Upper lobe of left lung (tissue), 6 donors: Measurements from ENCODE around the gene KIF21B. TPM values are rescaled to one million over a fixed set of nuclear protein-coding genes. Genes with fewer than 3 reads are reported as not detected.

Experiments used
- ATAC-seq, 2 donors: fragments of 200-7000 bp; cut with Tn5 transposase; one replicate each; pipeline ENCODE4 v1.9.1; 2022; ENCODE audit warnings: mild to moderate bottlenecking in 2 of 2, moderate library complexity in 2 of 2; ENCODE audit not compliant: low FRiP score in 2 of 2
- DNase-seq, 2 donors: peaks; one replicate each; pipeline ENCODE4 v3.0.0-alpha.2; 2019 to 2020
- H3K27ac ChIP-seq, 4 donors: fragments of 200-600 bp; sonication (generic); one replicate each; pipeline ENCODE4 v1.5.1; 2016 to 2019
- H3K27me3 ChIP-seq, 4 donors: fragments of 200-600 bp; sonication (generic); one replicate each; pipeline ENCODE4 v1.5.1; 2017 to 2019
- H3K36me3 ChIP-seq, 4 donors: fragments of 200-600 bp; sonication (generic); one replicate each; pipeline ENCODE4 v1.5.1; 2016 to 2019
- H3K4me1 ChIP-seq, 4 donors: fragments of 200-600 bp; sonication (generic); one replicate each; pipeline ENCODE4 v1.5.1; 2018 to 2019
- H3K4me3 ChIP-seq, 4 donors: fragments of 200-600 bp; sonication (generic); one replicate each; pipeline ENCODE4 v1.5.1; 2017 to 2019; ENCODE audit warnings: mild to moderate bottlenecking in 2 of 4, moderate library complexity in 1 of 4
- H3K9me3 ChIP-seq, 4 donors: fragments of 200-600 bp; sonication (generic); one replicate each; pipeline ENCODE4 v1.5.1; 2018 to 2019
- CTCF ChIP-seq, 6 experiments: fragments of 450-650 bp in 4 of 6; fragments of 200-600 bp in 2 of 6; sonication (generic) in 2 of 6; IDR thresholded peaks; one replicate each; pipeline ENCODE4 v1.5.1; 2016 to 2019; ENCODE audit warnings: antibody characterized with exemption in 6 of 6
- EP300 ChIP-seq, 4 donors: sonication (generic); formaldehyde crosslinking; IDR thresholded peaks; one replicate each; pipeline ENCODE4 v1.5.1; 2017; ENCODE audit warnings: antibody characterized with exemption in 4 of 4, control low read depth in 2 of 4
- POLR2A ChIP-seq, 4 donors: fragments of 450-650 bp; IDR thresholded peaks; one replicate each; pipeline ENCODE4 v1.5.1; 2016 to 2017; ENCODE audit warnings: antibody characterized with exemption in 4 of 4, mild to moderate bottlenecking in 2 of 4
- POLR2AphosphoS5 ChIP-seq, 2 donors: sonication (generic); formaldehyde crosslinking; IDR thresholded peaks; one replicate each; pipeline ENCODE4 v1.5.1; 2017; ENCODE audit warnings: antibody characterized with exemption in 2 of 2
- WGBS, 2 donors: methylation state at CpG; one replicate each; pipeline ENCODE4 v1.1.5; 2017 to 2018; 5-methylcytosine and 5-hydroxymethylcytosine counted together
- total RNA-seq, 6 donors: library from RNA; depleted of rRNA in 4 of 6; stranded (reverse); fragments of >200 nt in 4 of 6; gene quantifications; one replicate each; pipeline versions ENCODE4 v1.1.0 to v1.2.1, GENCODE V29; 2016 to 2021
- donor health status: DM: no; HTN: no; CAD: no; lungs with moderate emphysema.
- donor health status: DM: no; HTN: yes; CAD: no; lungs with severe emphysema.

Gene KIF21B
- total RNA-seq, 6 donors from 2014 or later, result 3.6 to 18.9 (median 6.1) TPM

- H3K9me3 ChIP-seq, result no peaks in the 10 kb centered on the region
- TF ChIP-seq CTCF (IDR thresholded peaks at IDR 0.05) (no peak), POLR2A (IDR thresholded peaks at IDR 0.05) (no peak)
- no peak overlapping the region for H3K27ac ChIP-seq
- 91 to 93% methylated on average over 9 to 10 of the region's 10 CpGs for WGBS, 2 donors
- H3K4me3 ChIP-seq, result no peak overlapping the region
- no peaks in the 10 kb centered on the region for H3K27me3 ChIP-seq
- ATAC-seq (no peak), DNase-seq (no peak)
- H3K36me3 ChIP-seq, result no peaks in the 10 kb centered on the region
- H3K4me1 ChIP-seq, result peaks cover 0 to 6% (median 2%) of the 10 kb centered on the region in 4 donors
Observed at GRCh38 chr1:201038186-201038876, 14.8 kb upstream of the KIF21B start.

- TF ChIP-seq CTCF (IDR thresholded peaks at IDR 0.05) (no peak), POLR2AphosphoS5 (IDR thresholded peaks at IDR 0.05) (no peak), POLR2A (IDR thresholded peaks at IDR 0.05) (no peak), EP300 (IDR thresholded peaks at IDR 0.05) (no peak)
- no peaks in the 10 kb centered on the region for H3K9me3 ChIP-seq
- DNase-seq, result no peak
- ATAC-seq, result no peak
- no peaks in the 10 kb centered on the region for H3K27me3 ChIP-seq
- no peaks in the 10 kb centered on the region for H3K36me3 ChIP-seq
- 70 to 79% methylated on average over 12 of the region's 12 CpGs for WGBS, 2 donors
- H3K27ac ChIP-seq, result no peak overlapping the region
- no peak overlapping the region for H3K4me3 ChIP-seq
- no peaks in the 10 kb centered on the region for H3K4me1 ChIP-seq
Observed at GRCh38 chr1:201036188-201036842, 12.8 kb upstream of the KIF21B start.

DNA sequence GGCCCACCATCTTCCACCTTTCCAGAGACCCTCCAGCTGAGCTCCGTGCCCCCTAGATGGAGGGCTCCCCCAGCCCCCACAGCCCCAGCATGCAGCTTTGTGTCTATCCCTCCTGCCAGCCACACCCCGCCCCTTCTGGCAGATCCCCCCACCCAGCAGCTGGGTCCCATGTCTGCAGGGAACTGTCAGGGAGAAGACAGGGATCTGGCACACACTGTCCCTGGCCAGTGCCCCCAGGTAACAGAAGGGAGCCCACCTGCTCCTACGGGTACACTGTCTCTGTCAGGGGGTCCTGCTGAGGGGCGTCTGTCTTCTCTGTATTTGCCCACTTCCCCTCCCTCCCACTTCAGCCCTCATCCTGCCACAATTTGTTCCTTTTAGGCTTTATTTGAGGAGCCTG is 11.2 kb upstream of the KIF21B start:
- no peaks in the 10 kb centered on the region for H3K27me3 ChIP-seq
- ATAC-seq (no peak), DNase-seq (no peak)
- no peak for TF ChIP-seq POLR2AphosphoS5 (IDR thresholded peaks at IDR 0.05)
- TF ChIP-seq CTCF (IDR thresholded peaks at IDR 0.05), result no peak
- no peak for TF ChIP-seq POLR2A (IDR thresholded peaks at IDR 0.05)
- no peaks in the 10 kb centered on the region for H3K9me3 ChIP-seq
- 63 to 79% methylated on average over 2 to 3 of the region's 4 CpGs for WGBS, 2 donors
- no peak overlapping the region for H3K4me3 ChIP-seq
- no peaks in the 10 kb centered on the region for H3K4me1 ChIP-seq
- no peak overlapping the region for H3K27ac ChIP-seq
- H3K36me3 ChIP-seq, result no peaks in the 10 kb centered on the region

- no peak for DNase-seq
- H3K27ac ChIP-seq, result no peak overlapping the region
- 95 to 97% methylated on average over 1 of the region's 1 CpG for WGBS, 2 donors
Observed at GRCh38 chr1:201032408-201032807, 8.9 kb upstream of the KIF21B start.

More at GRCh38 chr1:201032408-201032807, 8.9 kb upstream of the KIF21B start:
- peaks cover 7 to 15% (median 15%) of the 10 kb centered on the region in 4 donors for H3K4me1 ChIP-seq
- TF ChIP-seq POLR2A (IDR thresholded peaks at IDR 0.05) (no peak), EP300 (IDR thresholded peaks at IDR 0.05) (no peak), POLR2AphosphoS5 (IDR thresholded peaks at IDR 0.05) (no peak), CTCF (IDR thresholded peaks at IDR 0.05) (no peak)
- ATAC-seq, result no peak
- H3K36me3 ChIP-seq, result no peaks in the 10 kb centered on the region
- no peaks in the 10 kb centered on the region for H3K27me3 ChIP-seq
- H3K9me3 ChIP-seq, result no peaks in the 10 kb centered on the region
- H3K4me3 ChIP-seq, result no peak overlapping the region
